Measurements from ENCODE around the gene ACP1.
A peak's percentile ranks its signal among the peaks of the same experiment; 100 is the strongest.

ACP1 gene

DNA sequence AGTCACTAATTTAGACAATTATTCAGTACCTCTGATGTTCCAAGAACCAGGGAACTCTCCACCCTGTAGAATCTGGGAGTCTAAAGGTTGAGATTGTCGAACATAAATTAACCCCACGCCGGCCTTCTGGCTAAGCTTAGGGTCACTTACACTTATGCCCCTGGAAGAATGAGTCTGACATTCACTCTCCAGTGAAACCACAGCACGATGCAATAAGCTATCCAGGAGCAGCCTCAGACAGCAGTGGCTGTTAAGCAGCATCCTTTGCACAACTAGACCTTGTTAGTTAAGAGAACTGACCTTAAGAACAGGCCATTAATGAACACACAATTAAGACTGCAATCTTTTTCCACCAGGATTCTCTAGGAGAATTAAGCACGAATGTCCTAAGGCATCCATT, 25.9 kb upstream of the ACP1 start:
- ATAC-seq (ENCODE audit: insufficient read depth, low read depth) (no peak), DNase-seq (no peak)
- Histone ChIP-seq H3K36me3 (ENCODE audit: insufficient read depth, low read length) (peaks cover 14% of the 10 kb centered on the region; the same call in 1 of the 2 replicates), H3K9me3 (ENCODE audit: insufficient read depth, low read length, severe bottlenecking) (peaks cover 8% of the 10 kb centered on the region), H2AFZ (ENCODE audit: low read depth, low read length) (no peak overlapping the region), H3K4me1 (ENCODE audit: insufficient read depth, low read length) (no peaks in the 10 kb centered on the region), H3K4me3 (ENCODE audit: low read depth in 1 of 2, low read length in 2 of 2) (no peak overlapping the region), H3K27ac (ENCODE audit: low read length) (no peak overlapping the region), H3K4me2 (ENCODE audit: insufficient read depth, low read length) (no peak overlapping the region), H4K20me1 (ENCODE audit: insufficient read depth, low read length) (no peaks in the 10 kb centered on the region), H3K79me2 (ENCODE audit: insufficient read depth, low read length) (no peaks in the 10 kb centered on the region), H3K9ac (ENCODE audit: low read depth, low read length) (no peak overlapping the region), H3K27me3 (ENCODE audit: insufficient read depth, low read length, poor library complexity) (no peaks in the 10 kb centered on the region)
- TF ChIP-seq EZH2 (IDR thresholded peaks at IDR 0.05; ENCODE audit: borderline replicate concordance, low read depth, low read length, severe bottlenecking), result no peak
- TF ChIP-seq, protein P1, sequence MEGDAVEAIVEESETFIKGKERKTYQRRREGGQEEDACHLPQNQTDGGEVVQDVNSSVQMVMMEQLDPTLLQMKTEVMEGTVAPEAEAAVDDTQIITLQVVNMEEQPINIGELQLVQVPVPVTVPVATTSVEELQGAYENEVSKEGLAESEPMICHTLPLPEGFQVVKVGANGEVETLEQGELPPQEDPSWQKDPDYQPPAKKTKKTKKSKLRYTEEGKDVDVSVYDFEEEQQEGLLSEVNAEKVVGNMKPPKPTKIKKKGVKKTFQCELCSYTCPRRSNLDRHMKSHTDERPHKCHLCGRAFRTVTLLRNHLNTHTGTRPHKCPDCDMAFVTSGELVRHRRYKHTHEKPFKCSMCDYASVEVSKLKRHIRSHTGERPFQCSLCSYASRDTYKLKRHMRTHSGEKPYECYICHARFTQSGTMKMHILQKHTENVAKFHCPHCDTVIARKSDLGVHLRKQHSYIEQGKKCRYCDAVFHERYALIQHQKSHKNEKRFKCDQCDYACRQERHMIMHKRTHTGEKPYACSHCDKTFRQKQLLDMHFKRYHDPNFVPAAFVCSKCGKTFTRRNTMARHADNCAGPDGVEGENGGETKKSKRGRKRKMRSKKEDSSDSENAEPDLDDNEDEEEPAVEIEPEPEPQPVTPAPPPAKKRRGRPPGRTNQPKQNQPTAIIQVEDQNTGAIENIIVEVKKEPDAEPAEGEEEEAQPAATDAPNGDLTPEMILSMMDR (IDR thresholded peaks at IDR 0.05; ENCODE audit: borderline replicate concordance, extremely low read depth, low read length, poor library complexity, severe bottlenecking), result no peak

DNA sequence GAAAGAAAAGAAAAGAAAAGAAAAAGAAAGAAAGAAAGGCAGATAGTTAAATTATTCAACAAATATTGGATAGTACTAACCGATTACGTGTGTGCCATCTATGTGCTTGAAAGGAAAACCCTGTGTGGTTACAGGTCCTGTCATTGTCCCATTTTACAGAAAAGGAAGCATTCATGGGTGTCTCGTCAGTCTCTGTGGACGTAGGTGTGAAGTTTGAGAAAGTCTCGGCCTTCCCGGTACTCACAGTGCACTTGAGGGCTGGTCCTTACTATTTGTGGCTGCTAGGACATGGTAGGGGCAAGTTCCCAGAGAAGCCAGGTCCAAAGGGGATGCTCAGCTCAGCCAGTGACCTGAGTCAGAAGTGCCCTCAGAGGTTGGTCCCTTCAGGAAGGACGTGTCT, 20.2 kb upstream of the ACP1 start:
- DNase-seq (no peak), ATAC-seq (ENCODE audit: insufficient read depth, low read depth) (no peak)
- Histone ChIP-seq H2AFZ (ENCODE audit: low read depth, low read length) (no peak overlapping the region), H3K4me3 (ENCODE audit: low read depth in 1 of 2, low read length in 2 of 2) (no peak overlapping the region), H3K4me2 (ENCODE audit: insufficient read depth, low read length) (no peak overlapping the region), H3K4me1 (ENCODE audit: insufficient read depth, low read length) (no peaks in the 10 kb centered on the region), H3K79me2 (ENCODE audit: insufficient read depth, low read length) (no peaks in the 10 kb centered on the region), H3K36me3 (ENCODE audit: insufficient read depth, low read length) (peaks cover 23% of the 10 kb centered on the region), H3K27me3 (ENCODE audit: insufficient read depth, low read length, poor library complexity) (no peaks in the 10 kb centered on the region), H3K27ac (ENCODE audit: low read length) (no peak overlapping the region), H4K20me1 (ENCODE audit: insufficient read depth, low read length) (no peaks in the 10 kb centered on the region), H3K9me3 (ENCODE audit: insufficient read depth, low read length, severe bottlenecking) (peaks cover 8% of the 10 kb centered on the region), H3K9ac (ENCODE audit: low read depth, low read length) (no peak overlapping the region)
- TF ChIP-seq, protein P1 (IDR thresholded peaks at IDR 0.05; ENCODE audit: borderline replicate concordance, extremely low read depth, low read length, poor library complexity, severe bottlenecking), result no peak
- no peak for TF ChIP-seq EZH2 (IDR thresholded peaks at IDR 0.05; ENCODE audit: borderline replicate concordance, low read depth, low read length, severe bottlenecking)

DNA sequence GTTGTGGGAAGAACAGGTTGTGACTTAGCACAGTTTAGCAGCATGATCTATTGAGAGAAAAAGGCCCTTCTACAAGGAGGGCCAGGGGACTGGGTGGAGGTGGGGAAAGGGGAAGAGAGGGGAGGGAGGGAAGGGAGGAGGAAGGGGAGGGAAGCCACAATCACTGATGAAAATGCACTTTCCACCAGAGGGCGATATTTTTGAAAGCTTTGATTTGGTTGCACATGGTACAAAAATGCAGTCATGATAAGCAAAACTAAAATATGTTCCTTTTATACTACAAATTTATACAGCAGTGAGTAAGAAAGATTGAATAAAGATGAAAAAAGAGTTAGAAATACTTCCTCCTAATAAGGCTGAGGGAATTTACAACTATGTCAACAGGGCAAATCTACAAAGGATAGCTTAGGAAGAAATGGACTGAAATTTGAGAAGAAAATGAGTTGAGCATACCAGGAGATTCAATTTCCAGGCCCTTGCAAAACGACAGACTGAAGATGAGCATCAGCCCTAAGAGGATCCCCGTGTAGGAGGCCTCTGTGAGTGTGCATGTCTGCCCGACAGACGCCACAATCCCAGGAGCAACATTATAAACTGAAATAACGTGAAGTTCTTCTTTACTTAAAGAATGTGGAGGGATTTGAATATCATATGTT, 18.1 kb upstream of the ACP1 start:
- H3K4me1 ChIP-seq (ENCODE audit: insufficient read depth, low read length), result no peaks in the 10 kb centered on the region
- H3K79me2 ChIP-seq (ENCODE audit: insufficient read depth, low read length), result no peaks in the 10 kb centered on the region
- H3K4me3 ChIP-seq (ENCODE audit: low read depth in 1 of 2, low read length in 2 of 2), result no peak overlapping the region
- no peak overlapping the region for H3K4me2 ChIP-seq (ENCODE audit: insufficient read depth, low read length)
- H3K36me3 ChIP-seq (ENCODE audit: insufficient read depth, low read length), result peaks cover 23% of the 10 kb centered on the region
- no peaks in the 10 kb centered on the region for H4K20me1 ChIP-seq (ENCODE audit: insufficient read depth, low read length)
- DNase-seq, result peak; percentile 59
- H3K27me3 ChIP-seq (ENCODE audit: insufficient read depth, low read length, poor library complexity), result no peaks in the 10 kb centered on the region
- peaks cover 8% of the 10 kb centered on the region for H3K9me3 ChIP-seq (ENCODE audit: insufficient read depth, low read length, severe bottlenecking)
- ATAC-seq (ENCODE audit: insufficient read depth, low read depth), result peak; percentile 84
- H2AFZ ChIP-seq (ENCODE audit: low read depth, low read length), result no peak overlapping the region
- TF ChIP-seq EZH2 (IDR thresholded peaks at IDR 0.05; ENCODE audit: borderline replicate concordance, low read depth, low read length, severe bottlenecking), result no peak
- TF ChIP-seq, protein P1 (IDR thresholded peaks at IDR 0.05; ENCODE audit: borderline replicate concordance, extremely low read depth, low read length, poor library complexity, severe bottlenecking), result peak; percentile 69
- no peak overlapping the region for H3K9ac ChIP-seq (ENCODE audit: low read depth, low read length)
- H3K27ac ChIP-seq (ENCODE audit: low read length), result no peak overlapping the region
